K562 (cell line): ENCODE data around the gene ANKRD13B. TPM values are rescaled to one million over a fixed set of nuclear protein-coding genes. Genes with fewer than 3 reads are reported as not detected.

Experiments used
- NUFIP1 ChIP-seq: fragments of 450-650 bp; IDR thresholded peaks from 2 replicates; pipeline ENCODE4 v1.6.1; 2018; ENCODE audit not compliant: partially characterized antibody
- SIX5 ChIP-seq, 2 experiments: IDR thresholded peaks; 2 replicates each; pipeline ENCODE4 v1.6.1; 2011; ENCODE audit warnings: low read length in 2 of 2, borderline replicate concordance in 1 of 2, low read depth in 1 of 2, mild to moderate bottlenecking in 1 of 2, moderate library complexity in 1 of 2; ENCODE audit not compliant: insufficient read depth in 1 of 2
- polyA plus RNA-seq, 8 experiments: library from polyadenylated mRNA; depleted of rRNA in 4 of 8; stranded (reverse) in 5 of 8; unstranded in 3 of 8; fragments of >200 nt; fragmentation: Nextera tagmentation in 2 of 8; fragmentation: Illumina TruSeq in 1 of 8; extraction: Ambion mirVana in 2 of 8; extraction: Trizol in 1 of 8; gene quantifications; 2 replicates each; pipeline versions ENCODE4 v1.2.1 to v1.2.3, GENCODE V29; 2011 to 2014; ENCODE audit warnings: inconsistent platforms in 1 of 8, missing spikeins in 1 of 8
- total RNA-seq, 7 experiments: library from RNA; depleted of rRNA in 6 of 7; stranded (reverse); fragments of >200 nt in 6 of 7; fragmentation: Illumina TruSeq in 2 of 7; extraction: Trizol in 2 of 7; gene quantifications; 2 replicates each; pipeline versions ENCODE4 v1.2.1 to v1.2.3, GENCODE V29; 2011 to 2021; ENCODE audit warnings: low replicate concordance in 1 of 7
- TF ChIP-seq, protein P1 (sequence below), 2 experiments: fragments of 450-650 bp; formaldehyde crosslinking in 1 of 2; IDR thresholded peaks; 2 replicates each; pipeline versions ENCODE4 v1.4.0 to v1.6.1; 2014 to 2020; ENCODE audit warnings: mild to moderate bottlenecking in 2 of 2, borderline replicate concordance in 1 of 2, low read depth in 1 of 2
- TF ChIP-seq, protein P2 (sequence below): fragments of 250-450 bp; sonication (Bioruptor Pico); IDR thresholded peaks from 2 replicates; pipeline ENCODE4 v1.8.0; 2022; ENCODE audit warnings: inconsistent platforms, mild to moderate bottlenecking, moderate library complexity, borderline replicate concordance

The ANKRD13B gene
- total and polyA plus RNA-seq, 9 of the 15 experiments (the other 6 are each of a cell fraction or from before 2014, with no cell fraction given): 0.15 to 28.1 (median 4.6) TPM

- TF ChIP-seq, protein P1, sequence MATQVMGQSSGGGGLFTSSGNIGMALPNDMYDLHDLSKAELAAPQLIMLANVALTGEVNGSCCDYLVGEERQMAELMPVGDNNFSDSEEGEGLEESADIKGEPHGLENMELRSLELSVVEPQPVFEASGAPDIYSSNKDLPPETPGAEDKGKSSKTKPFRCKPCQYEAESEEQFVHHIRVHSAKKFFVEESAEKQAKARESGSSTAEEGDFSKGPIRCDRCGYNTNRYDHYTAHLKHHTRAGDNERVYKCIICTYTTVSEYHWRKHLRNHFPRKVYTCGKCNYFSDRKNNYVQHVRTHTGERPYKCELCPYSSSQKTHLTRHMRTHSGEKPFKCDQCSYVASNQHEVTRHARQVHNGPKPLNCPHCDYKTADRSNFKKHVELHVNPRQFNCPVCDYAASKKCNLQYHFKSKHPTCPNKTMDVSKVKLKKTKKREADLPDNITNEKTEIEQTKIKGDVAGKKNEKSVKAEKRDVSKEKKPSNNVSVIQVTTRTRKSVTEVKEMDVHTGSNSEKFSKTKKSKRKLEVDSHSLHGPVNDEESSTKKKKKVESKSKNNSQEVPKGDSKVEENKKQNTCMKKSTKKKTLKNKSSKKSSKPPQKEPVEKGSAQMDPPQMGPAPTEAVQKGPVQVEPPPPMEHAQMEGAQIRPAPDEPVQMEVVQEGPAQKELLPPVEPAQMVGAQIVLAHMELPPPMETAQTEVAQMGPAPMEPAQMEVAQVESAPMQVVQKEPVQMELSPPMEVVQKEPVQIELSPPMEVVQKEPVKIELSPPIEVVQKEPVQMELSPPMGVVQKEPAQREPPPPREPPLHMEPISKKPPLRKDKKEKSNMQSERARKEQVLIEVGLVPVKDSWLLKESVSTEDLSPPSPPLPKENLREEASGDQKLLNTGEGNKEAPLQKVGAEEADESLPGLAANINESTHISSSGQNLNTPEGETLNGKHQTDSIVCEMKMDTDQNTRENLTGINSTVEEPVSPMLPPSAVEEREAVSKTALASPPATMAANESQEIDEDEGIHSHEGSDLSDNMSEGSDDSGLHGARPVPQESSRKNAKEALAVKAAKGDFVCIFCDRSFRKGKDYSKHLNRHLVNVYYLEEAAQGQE (IDR thresholded peaks at IDR 0.05; ENCODE audit: borderline replicate concordance): no peak
- TF ChIP-seq, protein P1 (CRISPR knock-in tag; IDR thresholded peaks at IDR 0.05; ENCODE audit: low read depth): no peak
- TF ChIP-seq, protein P2, sequence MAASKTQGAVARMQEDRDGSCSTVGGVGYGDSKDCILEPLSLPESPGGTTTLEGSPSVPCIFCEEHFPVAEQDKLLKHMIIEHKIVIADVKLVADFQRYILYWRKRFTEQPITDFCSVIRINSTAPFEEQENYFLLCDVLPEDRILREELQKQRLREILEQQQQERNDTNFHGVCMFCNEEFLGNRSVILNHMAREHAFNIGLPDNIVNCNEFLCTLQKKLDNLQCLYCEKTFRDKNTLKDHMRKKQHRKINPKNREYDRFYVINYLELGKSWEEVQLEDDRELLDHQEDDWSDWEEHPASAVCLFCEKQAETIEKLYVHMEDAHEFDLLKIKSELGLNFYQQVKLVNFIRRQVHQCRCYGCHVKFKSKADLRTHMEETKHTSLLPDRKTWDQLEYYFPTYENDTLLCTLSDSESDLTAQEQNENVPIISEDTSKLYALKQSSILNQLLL: no peak
- TF ChIP-seq NUFIP1 (no peak), SIX5 (IDR thresholded peaks at IDR 0.05; ENCODE audit: borderline replicate concordance in 1 of 2, insufficient read depth in 1 of 2, low read depth in 1 of 2, low read length in 2 of 2) (no peak)
Observed at GRCh38 chr17:29568331-29569244, 24.3 kb upstream of the ANKRD13B start, which contains the start of gene TP53I13 (continued).
